ENCODE measurements around the gene IGF2BP1. TPM values are rescaled to one million over a fixed set of nuclear protein-coding genes. Genes with fewer than 3 reads are reported as not detected.

Gene IGF2BP1
- polyA plus RNA-seq, 1 experiment, result 9.9 TPM

- DNase-seq (ENCODE audit: low read depth, low spot score), result no peak
- Histone ChIP-seq H3K27ac (ENCODE audit: low read depth, low read length) (no peak overlapping the region), H3K27me3 (ENCODE audit: control insufficient read depth, insufficient read depth, low read length) (peaks cover 10% of the 10 kb centered on the region), H3K9me3 (ENCODE audit: control insufficient read depth, insufficient read depth, low read length) (no peaks in the 10 kb centered on the region), H3K4me3 (ENCODE audit: low read depth, low read length) (no peak overlapping the region)
- CTCF ChIA-PET, result no interaction called here
- POLR2A ChIA-PET, result no interaction called here
- TF ChIP-seq, protein P1, sequence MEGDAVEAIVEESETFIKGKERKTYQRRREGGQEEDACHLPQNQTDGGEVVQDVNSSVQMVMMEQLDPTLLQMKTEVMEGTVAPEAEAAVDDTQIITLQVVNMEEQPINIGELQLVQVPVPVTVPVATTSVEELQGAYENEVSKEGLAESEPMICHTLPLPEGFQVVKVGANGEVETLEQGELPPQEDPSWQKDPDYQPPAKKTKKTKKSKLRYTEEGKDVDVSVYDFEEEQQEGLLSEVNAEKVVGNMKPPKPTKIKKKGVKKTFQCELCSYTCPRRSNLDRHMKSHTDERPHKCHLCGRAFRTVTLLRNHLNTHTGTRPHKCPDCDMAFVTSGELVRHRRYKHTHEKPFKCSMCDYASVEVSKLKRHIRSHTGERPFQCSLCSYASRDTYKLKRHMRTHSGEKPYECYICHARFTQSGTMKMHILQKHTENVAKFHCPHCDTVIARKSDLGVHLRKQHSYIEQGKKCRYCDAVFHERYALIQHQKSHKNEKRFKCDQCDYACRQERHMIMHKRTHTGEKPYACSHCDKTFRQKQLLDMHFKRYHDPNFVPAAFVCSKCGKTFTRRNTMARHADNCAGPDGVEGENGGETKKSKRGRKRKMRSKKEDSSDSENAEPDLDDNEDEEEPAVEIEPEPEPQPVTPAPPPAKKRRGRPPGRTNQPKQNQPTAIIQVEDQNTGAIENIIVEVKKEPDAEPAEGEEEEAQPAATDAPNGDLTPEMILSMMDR (IDR thresholded peaks at IDR 0.05; ENCODE audit: low read depth, low read length), result no peak
Measured at GRCh38 chr17:49086649-49087048, 89.5 kb downstream of the IGF2BP1 start.

DNA sequence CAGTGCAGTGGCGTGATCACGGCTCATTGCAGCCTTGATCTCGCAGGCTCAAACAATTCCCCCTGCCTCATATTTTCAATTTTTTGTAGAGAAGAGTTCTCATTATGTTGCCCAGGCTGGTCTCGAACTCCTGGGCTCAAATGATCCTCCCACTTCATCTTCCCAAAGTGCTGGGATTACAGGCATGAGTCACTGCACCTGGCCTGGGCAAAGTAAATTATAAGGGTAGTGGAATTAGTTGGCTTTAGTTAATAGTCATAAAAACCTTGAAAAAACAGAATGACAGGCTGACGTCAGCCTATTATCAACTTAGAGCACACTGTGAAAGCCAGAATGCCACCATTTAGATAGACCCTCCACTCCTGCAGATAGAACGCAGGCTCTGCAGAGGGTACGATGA, 91.9 kb downstream of the IGF2BP1 start:
- no peak for DNase-seq (ENCODE audit: low read depth, low spot score)
- Histone ChIP-seq H3K4me3 (ENCODE audit: low read depth, low read length) (no peak overlapping the region), H3K27me3 (ENCODE audit: control insufficient read depth, insufficient read depth, low read length) (peaks cover 13% of the 10 kb centered on the region), H3K9me3 (ENCODE audit: control insufficient read depth, insufficient read depth, low read length) (no peaks in the 10 kb centered on the region), H3K27ac (ENCODE audit: low read depth, low read length) (no peak overlapping the region)
- TF ChIP-seq, protein P1 (IDR thresholded peaks at IDR 0.05; ENCODE audit: low read depth, low read length), result no peak
- CTCF ChIA-PET, result interaction anchor here (0.9 kb wide), 1 partner anchor 57 kb away, joined by 3 read pairs; no protein-coding TSS in a partner anchor
- POLR2A ChIA-PET, result no interaction called here

DNA sequence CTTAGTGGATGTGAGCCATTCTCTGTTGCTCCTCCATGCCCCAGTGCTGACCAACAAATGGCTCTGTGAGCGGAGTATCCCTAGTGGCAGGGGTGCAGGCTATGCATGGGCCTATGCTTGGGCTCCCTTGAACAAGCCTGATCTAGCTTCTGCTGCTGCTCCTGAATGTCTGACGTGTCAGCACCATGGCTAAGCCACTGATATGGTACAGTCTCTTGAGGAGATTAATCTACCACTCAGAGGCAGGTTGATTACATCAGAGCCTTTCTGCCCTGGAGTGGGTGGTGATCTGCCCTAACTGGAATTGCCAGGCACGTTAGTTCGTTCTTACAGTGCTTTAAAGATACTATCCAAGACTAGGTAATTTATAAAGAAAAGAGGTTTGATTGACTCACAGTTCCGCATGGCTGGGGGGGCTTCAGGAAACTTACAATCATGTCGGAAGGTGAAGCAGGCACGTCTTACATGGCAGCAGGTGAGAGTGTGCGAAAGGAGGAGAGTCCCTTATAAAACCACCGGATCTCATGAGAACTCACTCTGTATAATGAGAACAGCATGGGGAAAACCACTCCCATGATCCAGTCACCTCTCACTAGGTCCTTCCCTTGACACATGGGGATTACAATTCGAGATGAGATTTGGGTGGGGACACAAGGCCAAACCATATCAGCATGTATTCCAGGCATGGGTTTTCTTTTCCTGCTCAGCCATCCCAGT, 93.9 kb downstream of the IGF2BP1 start:
- Histone ChIP-seq H3K27me3 (ENCODE audit: control insufficient read depth, insufficient read depth, low read length) (peaks cover 9% of the 10 kb centered on the region), H3K27ac (ENCODE audit: low read depth, low read length) (no peak overlapping the region), H3K9me3 (ENCODE audit: control insufficient read depth, insufficient read depth, low read length) (no peaks in the 10 kb centered on the region), H3K4me3 (ENCODE audit: low read depth, low read length) (no peak overlapping the region)
- CTCF ChIA-PET, result no interaction called here
- TF ChIP-seq, protein P1 (IDR thresholded peaks at IDR 0.05; ENCODE audit: low read depth, low read length), result no peak
- DNase-seq (ENCODE audit: low read depth, low spot score), result no peak
- POLR2A ChIA-PET, result no interaction called here

DNA sequence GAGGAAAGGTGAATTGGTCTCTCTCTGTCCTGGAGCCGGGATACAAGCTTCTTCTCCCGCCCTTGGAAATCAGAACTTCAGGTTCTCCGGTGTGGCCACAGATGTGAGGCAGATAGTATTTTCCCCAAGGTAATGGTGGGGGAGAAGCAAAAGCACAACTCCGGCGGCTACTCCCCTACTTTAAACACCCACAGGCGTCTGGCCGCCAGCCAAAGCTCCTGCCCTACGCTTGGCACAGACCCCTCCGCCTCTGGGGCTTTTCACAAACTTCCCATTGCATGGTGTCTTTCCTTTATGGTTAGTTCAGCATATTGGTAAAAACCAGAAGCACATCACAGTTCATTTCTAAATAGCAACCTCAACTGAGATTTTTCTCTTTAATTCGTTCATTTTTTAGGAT, 95.9 kb downstream of the IGF2BP1 start:
- POLR2A ChIA-PET, result no interaction called here
- CTCF ChIA-PET, result no interaction called here

GRCh38 chr17:49100601-49101000, 103.4 kb downstream of the IGF2BP1 start:
- CTCF ChIA-PET, result no interaction called here

More for the DNA sequence above, 95.9 kb downstream of the IGF2BP1 start:
- Histone ChIP-seq H3K4me3 (ENCODE audit: low read depth, low read length) (no peak overlapping the region), H3K9me3 (ENCODE audit: control insufficient read depth, insufficient read depth, low read length) (no peaks in the 10 kb centered on the region), H3K27ac (ENCODE audit: low read depth, low read length) (no peak overlapping the region), H3K27me3 (ENCODE audit: control insufficient read depth, insufficient read depth, low read length) (peaks cover 3% of the 10 kb centered on the region)
- DNase-seq (ENCODE audit: low read depth, low spot score), result no peak
- TF ChIP-seq, protein P1 (IDR thresholded peaks at IDR 0.05; ENCODE audit: low read depth, low read length), result no peak

More at GRCh38 chr17:49100601-49101000, 103.4 kb downstream of the IGF2BP1 start:
- Histone ChIP-seq H3K4me3 (ENCODE audit: low read depth, low read length) (no peak overlapping the region), H3K27me3 (ENCODE audit: control insufficient read depth, insufficient read depth, low read length) (no peaks in the 10 kb centered on the region), H3K9me3 (ENCODE audit: control insufficient read depth, insufficient read depth, low read length) (no peaks in the 10 kb centered on the region), H3K27ac (ENCODE audit: low read depth, low read length) (no peak overlapping the region)
- DNase-seq (ENCODE audit: low read depth, low spot score), result no peak
- POLR2A ChIA-PET, result interaction anchor here (2.5 kb wide), 1 partner anchor 46 kb away, joined by 20 read pairs; no protein-coding TSS in a partner anchor
- TF ChIP-seq, protein P1 (IDR thresholded peaks at IDR 0.05; ENCODE audit: low read depth, low read length), result no peak

Measured in AG04450 (cell line).